Measurements from ENCODE around the gene XIRP2.

DNA sequence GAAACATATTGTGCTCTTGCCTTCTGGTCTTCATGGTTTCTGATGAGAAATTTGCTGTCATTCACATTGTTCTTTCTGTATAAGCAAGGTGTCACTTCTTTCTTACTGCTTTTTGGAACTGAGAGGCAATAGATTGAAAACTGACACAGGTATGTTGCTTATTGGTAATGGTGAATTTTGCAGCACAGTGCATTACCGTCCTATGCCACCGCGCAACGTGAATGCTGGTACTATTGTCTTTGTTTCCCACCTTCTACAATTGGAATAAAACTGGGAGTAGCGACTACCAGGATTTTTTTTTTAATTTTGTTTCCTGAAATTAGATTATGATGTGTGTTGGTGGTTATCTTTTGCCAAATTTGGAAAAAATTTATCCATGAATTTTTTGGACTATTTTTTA, 11.4 kb downstream of the XIRP2 start:
- TF ChIP-seq, protein P1, sequence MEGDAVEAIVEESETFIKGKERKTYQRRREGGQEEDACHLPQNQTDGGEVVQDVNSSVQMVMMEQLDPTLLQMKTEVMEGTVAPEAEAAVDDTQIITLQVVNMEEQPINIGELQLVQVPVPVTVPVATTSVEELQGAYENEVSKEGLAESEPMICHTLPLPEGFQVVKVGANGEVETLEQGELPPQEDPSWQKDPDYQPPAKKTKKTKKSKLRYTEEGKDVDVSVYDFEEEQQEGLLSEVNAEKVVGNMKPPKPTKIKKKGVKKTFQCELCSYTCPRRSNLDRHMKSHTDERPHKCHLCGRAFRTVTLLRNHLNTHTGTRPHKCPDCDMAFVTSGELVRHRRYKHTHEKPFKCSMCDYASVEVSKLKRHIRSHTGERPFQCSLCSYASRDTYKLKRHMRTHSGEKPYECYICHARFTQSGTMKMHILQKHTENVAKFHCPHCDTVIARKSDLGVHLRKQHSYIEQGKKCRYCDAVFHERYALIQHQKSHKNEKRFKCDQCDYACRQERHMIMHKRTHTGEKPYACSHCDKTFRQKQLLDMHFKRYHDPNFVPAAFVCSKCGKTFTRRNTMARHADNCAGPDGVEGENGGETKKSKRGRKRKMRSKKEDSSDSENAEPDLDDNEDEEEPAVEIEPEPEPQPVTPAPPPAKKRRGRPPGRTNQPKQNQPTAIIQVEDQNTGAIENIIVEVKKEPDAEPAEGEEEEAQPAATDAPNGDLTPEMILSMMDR (IDR thresholded peaks at IDR 0.05) = no peak
- no peak for TF ChIP-seq POLR2A (IDR thresholded peaks at IDR 0.05)
